Heart right ventricle (tissue), 16 donors: Measurements from ENCODE around the gene CYP4A22. TPM values are rescaled to one million over a fixed set of nuclear protein-coding genes. Genes with fewer than 3 reads are reported as not detected.
"Not testable (repeated sequence)": the region's sequence is repeated elsewhere in the genome, so short reads cannot be mapped to it uniquely, and the experiment has no call there.

Experiments
- ATAC-seq, 8 donors: fragments of 200-7000 bp; cut with Tn5 transposase; one replicate each; pipeline ENCODE4 v1.9.1; 2020; ENCODE audit warnings: mild to moderate bottlenecking in 8 of 8, moderate library complexity in 8 of 8, moderate number of reproducible peaks in 1 of 8
- DNase-seq, 2 donors: peaks; one replicate each; pipeline ENCODE4 v3.0.0-alpha.2; 2020
- H3K27ac ChIP-seq, 10 donors: fragments of 200-600 bp; sonication (generic) in 2 of 10; one replicate each; pipeline versions ENCODE4 v1.5.0 to v1.8.0; 2020 to 2022; ENCODE audit warnings: mild to moderate bottlenecking in 3 of 10
- H3K27me3 ChIP-seq, 7 donors: fragments of 200-600 bp; one replicate each; pipeline ENCODE4 v1.8.0; 2021 to 2022; ENCODE audit warnings: mild to moderate bottlenecking in 2 of 7
- H3K36me3 ChIP-seq, 9 donors: fragments of 200-600 bp; sonication (generic) in 1 of 9; one replicate each; pipeline versions ENCODE4 v1.5.0 to v1.8.0; 2020 to 2022; ENCODE audit warnings: mild to moderate bottlenecking in 2 of 9
- H3K4me1 ChIP-seq, 9 donors: fragments of 200-600 bp; sonication (generic) in 1 of 9; one replicate each; pipeline versions ENCODE4 v1.5.0 to v1.8.0; 2020 to 2022; ENCODE audit warnings: mild to moderate bottlenecking in 4 of 9
- H3K4me3 ChIP-seq, 10 donors: fragments of 200-600 bp; sonication (generic) in 2 of 10; one replicate each; pipeline versions ENCODE4 v1.5.0 to v1.8.0; 2020 to 2022; ENCODE audit warnings: mild to moderate bottlenecking in 7 of 10, moderate library complexity in 2 of 10
- H3K9me3 ChIP-seq, 11 donors: fragments of 200-600 bp in 10 of 11; sonication (generic) in 2 of 11; one replicate each; pipeline versions ENCODE4 v1.5.0 to v1.8.0; 2013 to 2022; ENCODE audit warnings: mild to moderate bottlenecking in 2 of 11, control low read depth in 1 of 11, moderate library complexity in 1 of 11
- WGBS, 2 donors: extraction: QIAGEN DNeasy Blood & Tissue Kit; methylation state at CpG; one replicate each; pipeline ENCODE4 v1.1.7; 2013; ENCODE audit warnings: inconsistent platforms in 1 of 2; 5-methylcytosine and 5-hydroxymethylcytosine counted together
- intact Hi-C, 10 donors: fragments of 100-400 bp; cut with DNase I; formaldehyde crosslinking; loops; one replicate each; pipeline versions ENCODE4 v1.11.1 to v1.14.2; 2022
- polyA plus RNA-seq, 2 donors: library from polyadenylated mRNA; stranded (reverse); fragments of 200-250 nt; gene quantifications; one replicate each; pipeline ENCODE4 v1.2.3, GENCODE V29; 2013
- total RNA-seq, 10 donors: library from RNA; stranded (reverse); fragmentation: NEBNext Ultra II Directional in 3 of 10; extraction: Animal tissue kit (Norgen Biotek cat#: 25700) in 3 of 10; gene quantifications; one replicate each; pipeline versions ENCODE4 v1.2.1 to v1.2.4, GENCODE V29; 2021 to 2023
- TF ChIP-seq, protein P1 (sequence below), 9 donors: fragments of 200-600 bp; sonication (generic) in 2 of 9; IDR thresholded peaks; one replicate each; pipeline versions ENCODE4 v1.5.0 to v1.8.0; 2021 to 2022; ENCODE audit warnings: antibody characterized with exemption in 9 of 9, mild to moderate bottlenecking in 5 of 9, moderate library complexity in 1 of 9
- donor health status: Arrhythmogenic right ventricular cardiomyopathy.
- donor health status: ischemic (EF 13 %, LVEDD 7.1; RV severe dilation, severe dysfunction).
- donor health status: healthy with polysubstance abuse.
- donor health status: DM: no; HTN: yes; CAD: no.
- donor health status: DM: no; HTN: no; CAD: no.
- donor health status: ischemic (EF 25% LVEDD 6.9; RV normal size, moderate dysfunction).
- donor health status: ischemic (EF 25% LVEDD 5.7; RV mildly dilated, moderate dysfunction).
- donor health status: healthy.
- donor health status: DM: yes; HTN: yes; CAD: no.
- donor health status: Ischemic cardiomyopathy.
- donor health status: ischemic (EF 35%, LVEDD 5.7; RV mildly dilated, moderate dysfunction).
- donor health status: nonischemic (EF 11% LVEDD 7.7; RV severe dilation, severe dysfunction).
- donor health status: DM: yes; HTN: yes; CAD: no.
- donor health status: PGD.
- donor health status: ischemic (EF 29% LVEDD 5.4; RV normal size, mild dysfunction).
- donor health status: nonischemic (EF 23%, LVEDD 6.1; RV moderate dilation, normal function).

CYP4A22 gene
- total and polyA plus RNA-seq, 12 donors = not detected

GRCh38 chr1:47106792-47107191, 30.4 kb upstream of the CYP4A22 start:
- WGBS, 2 donors = 92 to 93% methylated on average over 3 of the region's 3 CpGs
- Histone ChIP-seq H3K4me1 (no peaks in the 10 kb centered on the region), H3K9me3 (peaks cover 0 to 24% (median 15%) of the 10 kb centered on the region in 11 donors), H3K27me3 (no peaks in the 10 kb centered on the region), H3K27ac (no peak overlapping the region), H3K36me3 (no peaks in the 10 kb centered on the region), H3K4me3 (no peak overlapping the region)
- no peak for ATAC-seq
- intact Hi-C loops = loop anchor here in 1 of 10 donors (10.0 kb wide), 1 partner anchor 362 kb away; no protein-coding TSS in a partner anchor
- no peak for DNase-seq
- TF ChIP-seq, protein P1, sequence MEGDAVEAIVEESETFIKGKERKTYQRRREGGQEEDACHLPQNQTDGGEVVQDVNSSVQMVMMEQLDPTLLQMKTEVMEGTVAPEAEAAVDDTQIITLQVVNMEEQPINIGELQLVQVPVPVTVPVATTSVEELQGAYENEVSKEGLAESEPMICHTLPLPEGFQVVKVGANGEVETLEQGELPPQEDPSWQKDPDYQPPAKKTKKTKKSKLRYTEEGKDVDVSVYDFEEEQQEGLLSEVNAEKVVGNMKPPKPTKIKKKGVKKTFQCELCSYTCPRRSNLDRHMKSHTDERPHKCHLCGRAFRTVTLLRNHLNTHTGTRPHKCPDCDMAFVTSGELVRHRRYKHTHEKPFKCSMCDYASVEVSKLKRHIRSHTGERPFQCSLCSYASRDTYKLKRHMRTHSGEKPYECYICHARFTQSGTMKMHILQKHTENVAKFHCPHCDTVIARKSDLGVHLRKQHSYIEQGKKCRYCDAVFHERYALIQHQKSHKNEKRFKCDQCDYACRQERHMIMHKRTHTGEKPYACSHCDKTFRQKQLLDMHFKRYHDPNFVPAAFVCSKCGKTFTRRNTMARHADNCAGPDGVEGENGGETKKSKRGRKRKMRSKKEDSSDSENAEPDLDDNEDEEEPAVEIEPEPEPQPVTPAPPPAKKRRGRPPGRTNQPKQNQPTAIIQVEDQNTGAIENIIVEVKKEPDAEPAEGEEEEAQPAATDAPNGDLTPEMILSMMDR (IDR thresholded peaks at IDR 0.05) = no peak

GRCh38 chr1:47107851-47108574, 29.2 kb upstream of the CYP4A22 start:
- WGBS, 2 donors = 44 to 54% methylated on average over 8 to 10 of the region's 10 CpGs
- not testable (repeated sequence) for DNase-seq, ATAC-seq

DNA sequence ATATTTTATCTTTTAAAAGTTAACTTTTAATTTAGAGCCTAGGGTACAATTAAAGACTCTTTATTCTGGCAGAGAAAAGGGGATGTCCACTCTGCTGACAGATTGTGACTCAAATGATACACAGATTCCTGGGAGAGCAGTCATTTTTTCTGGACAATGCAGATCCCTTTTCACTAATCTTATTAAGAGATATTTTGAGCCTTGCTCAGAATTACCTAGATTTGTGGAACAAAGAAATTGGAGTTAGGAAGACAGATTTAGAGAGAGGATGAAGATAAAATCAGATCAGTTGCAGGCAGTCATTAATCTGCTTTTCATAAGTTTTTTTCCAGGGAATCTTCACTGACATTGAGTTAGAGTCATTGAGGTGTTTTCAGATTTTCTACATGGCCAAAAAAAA, 27.8 kb upstream of the CYP4A22 start:
- not testable (repeated sequence) for H3K9me3 ChIP-seq, H3K4me3 ChIP-seq, DNase-seq, H3K27ac ChIP-seq, H3K36me3 ChIP-seq, H3K4me1 ChIP-seq, ATAC-seq, H3K27me3 ChIP-seq
- intact Hi-C loops = loop anchor here in 1 of 10 donors (10.0 kb wide), 1 partner anchor 365 kb away; no protein-coding TSS in a partner anchor

More at GRCh38 chr1:47107851-47108574, 29.2 kb upstream of the CYP4A22 start:
- intact Hi-C loops = loop anchor here in 1 of 10 donors (10.0 kb wide), 1 partner anchor 363 kb away; no protein-coding TSS in a partner anchor
- H3K9me3 ChIP-seq = peaks cover 0 to 12% (median 5%) of the 10 kb centered on the region in 11 donors
- not testable (repeated sequence) for H3K36me3 ChIP-seq, H3K27me3 ChIP-seq, H3K4me3 ChIP-seq, H3K27ac ChIP-seq, H3K4me1 ChIP-seq

DNA sequence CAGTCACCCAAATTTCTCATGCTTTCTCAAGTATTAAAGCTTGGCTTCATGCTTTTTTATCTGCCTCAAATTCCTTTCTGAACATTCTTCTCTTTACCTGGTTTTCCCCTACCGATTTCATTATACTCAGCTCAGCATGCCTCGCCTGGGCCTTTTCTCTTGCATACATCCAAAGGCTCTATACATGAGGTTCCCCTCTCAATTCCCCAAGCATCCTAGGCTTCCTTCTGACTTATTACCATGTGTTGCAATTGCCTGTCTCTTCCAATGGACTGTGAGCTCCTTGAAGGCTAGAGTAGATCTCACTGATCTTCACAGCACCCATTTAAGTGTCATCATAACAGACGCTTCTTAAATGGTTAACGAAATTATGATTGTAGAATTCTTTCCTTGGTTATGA, 24.1 kb upstream of the CYP4A22 start:
- H3K4me1 ChIP-seq = no peaks in the 10 kb centered on the region
- H3K27ac ChIP-seq = no peak overlapping the region
- DNase-seq = no peak
- no peak overlapping the region for H3K4me3 ChIP-seq
- no peaks in the 10 kb centered on the region for H3K36me3 ChIP-seq
- TF ChIP-seq, protein P1 (IDR thresholded peaks at IDR 0.05) = no peak
- peaks cover 0 to 7% (median 0%) of the 10 kb centered on the region in 11 donors for H3K9me3 ChIP-seq
- ATAC-seq = no peak
- H3K27me3 ChIP-seq = peaks cover 0 to 4% (median 0%) of the 10 kb centered on the region in 7 donors
- intact Hi-C loops = no loop called here
- WGBS, 2 donors = 80 to 83% methylated on average over 4 of the region's 4 CpGs

DNA sequence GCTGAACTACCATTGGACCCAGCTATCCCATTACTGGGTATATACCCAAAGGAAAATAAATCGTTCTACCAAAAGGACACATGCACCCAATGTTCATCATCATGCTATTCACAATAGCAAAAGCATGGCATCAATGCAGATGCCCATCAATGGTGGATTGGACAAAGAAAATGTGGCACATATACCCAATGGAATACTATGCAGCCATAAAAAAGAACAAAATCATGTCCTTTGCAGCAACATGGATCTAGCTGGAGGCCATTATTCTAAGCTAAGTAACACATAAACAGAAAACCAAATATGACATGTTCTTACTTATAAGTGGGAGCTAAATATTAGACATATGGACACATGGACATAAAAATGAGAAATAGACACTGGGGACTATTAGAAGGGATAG, 16.2 kb upstream of the CYP4A22 start:
- H3K4me3 ChIP-seq, intact Hi-C loops, H3K27me3 ChIP-seq, H3K4me1 ChIP-seq, H3K36me3 ChIP-seq, H3K27ac ChIP-seq, DNase-seq, ATAC-seq, H3K9me3 ChIP-seq: not testable (repeated sequence)
- 89 to 91% methylated on average over 1 of the region's 1 CpG for WGBS, 2 donors

DNA sequence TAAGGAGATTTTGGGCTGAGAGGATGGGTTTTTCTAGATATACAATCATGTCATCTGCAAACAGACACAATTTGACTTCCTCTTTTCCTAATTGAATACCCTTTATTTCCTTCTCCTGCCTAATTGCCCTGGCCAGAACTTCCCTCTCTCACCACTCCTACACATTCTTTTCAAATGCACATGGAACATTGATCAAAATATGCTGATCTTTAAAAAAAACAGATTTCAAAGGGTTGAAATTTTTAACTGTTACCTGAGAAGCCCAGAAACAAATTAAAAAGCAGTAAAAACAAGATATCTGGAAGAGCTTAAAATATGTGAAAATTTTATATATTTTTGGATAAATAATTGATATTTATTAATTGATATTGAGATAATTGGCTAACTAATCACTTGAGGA, 12.4 kb upstream of the CYP4A22 start:
- H3K27me3 ChIP-seq, H3K9me3 ChIP-seq, ATAC-seq: not testable (repeated sequence)

GRCh38 chr1:47126997-47127396, 10.2 kb upstream of the CYP4A22 start:
- H3K9me3 ChIP-seq, DNase-seq, intact Hi-C loops, H3K36me3 ChIP-seq, H3K27ac ChIP-seq, H3K4me3 ChIP-seq, H3K4me1 ChIP-seq, H3K27me3 ChIP-seq, ATAC-seq: not testable (repeated sequence)
- WGBS, 2 donors = 91 to 94% methylated on average over 2 of the region's 2 CpGs

More for the DNA sequence above, 12.4 kb upstream of the CYP4A22 start:
- intact Hi-C loops, H3K27ac ChIP-seq, H3K4me3 ChIP-seq, DNase-seq, H3K4me1 ChIP-seq, H3K36me3 ChIP-seq: not testable (repeated sequence)
